ENCODE results near the gene OR5AU1. TPM values are rescaled to one million over a fixed set of nuclear protein-coding genes. Genes with fewer than 3 reads are reported as not detected.

The OR5AU1 gene
- total and polyA plus RNA-seq, 5 donors from 2014 or later: not detected

GRCh38 chr14:21145437-21145836 is 10.4 kb downstream of the OR5AU1 start:
- Histone ChIP-seq H3K36me3 (ENCODE audit: control insufficient read depth, insufficient read depth, low read length) (no peaks in the 10 kb centered on the region), H3K27ac (ENCODE audit: insufficient read depth, low read length, poor library complexity, severe bottlenecking) (no peak overlapping the region), H3K4me3 (ENCODE audit: low read depth, low read length) (no peak overlapping the region), H3K4me1 (ENCODE audit: control insufficient read depth, insufficient read depth, low read length, poor library complexity, severe bottlenecking) (no peaks in the 10 kb centered on the region), H3K27me3 (ENCODE audit: control insufficient read depth, insufficient read depth, low read length) (peaks cover 6% of the 10 kb centered on the region), H3K9me3 (ENCODE audit: control insufficient read depth in 2 of 2, low read length in 2 of 2) (peaks cover 13 to 15% of the 10 kb centered on the region in 2 experiments)
- DNase-seq (no peak), ATAC-seq (ENCODE audit: low read depth in 2 of 2) (no peak)
- H3K9me3 Mint-ChIP-seq: peaks cover 0 to 22% (median 4%) of the 10 kb centered on the region in 7 donors
- no peaks in the 10 kb centered on the region for H3K36me3 Mint-ChIP-seq
- no peaks in the 10 kb centered on the region for H3K4me1 Mint-ChIP-seq
- H3K27ac Mint-ChIP-seq: no peak overlapping the region
- H3K27me3 Mint-ChIP-seq: peaks cover 32% of the 10 kb centered on the region
- H3K4me3 Mint-ChIP-seq: no peak overlapping the region

- H3K9me3 ChIP-seq (ENCODE audit: control insufficient read depth in 2 of 2, low read length in 2 of 2): peaks cover 13 to 15% of the 10 kb centered on the region in 2 experiments
- ATAC-seq (ENCODE audit: low read depth in 2 of 2): no peak
These were observed 13.5 kb downstream of the OR5AU1 start for GRCh38 chr14:21142357-21142756.

GRCh38 chr14:21136024-21136423 is 19.8 kb downstream of the OR5AU1 start:
- Histone ChIP-seq H3K36me3 (ENCODE audit: control insufficient read depth, insufficient read depth, low read length) (no peaks in the 10 kb centered on the region), H3K9me3 (ENCODE audit: control insufficient read depth in 2 of 2, low read length in 2 of 2) (no peaks in the 10 kb centered on the region), H3K27ac (ENCODE audit: insufficient read depth, low read length, poor library complexity, severe bottlenecking) (no peak overlapping the region), H3K4me3 (ENCODE audit: low read depth, low read length) (no peak overlapping the region), H3K27me3 (ENCODE audit: control insufficient read depth, insufficient read depth, low read length) (no peaks in the 10 kb centered on the region), H3K4me1 (ENCODE audit: control insufficient read depth, insufficient read depth, low read length, poor library complexity, severe bottlenecking) (no peaks in the 10 kb centered on the region)
- no peaks in the 10 kb centered on the region for H3K9me3 Mint-ChIP-seq
- peak in 2 of 3 donors; percentile 12 to 15 for DNase-seq
- ATAC-seq (ENCODE audit: low read depth in 2 of 2): no peak
- no peaks in the 10 kb centered on the region for H3K36me3 Mint-ChIP-seq
- H3K27ac Mint-ChIP-seq: no peak overlapping the region
- H3K4me1 Mint-ChIP-seq: peaks cover 0 to 1% (median 0%) of the 10 kb centered on the region in 4 donors
- H3K4me3 Mint-ChIP-seq: no peak overlapping the region
- H3K27me3 Mint-ChIP-seq: peaks cover 13% of the 10 kb centered on the region

More at GRCh38 chr14:21142357-21142756, 13.5 kb downstream of the OR5AU1 start:
- Mint-ChIP-seq H3K4me1 (no peaks in the 10 kb centered on the region), H3K27ac (no peak overlapping the region), H3K27me3 (peaks cover 24% of the 10 kb centered on the region), H3K36me3 (no peaks in the 10 kb centered on the region), H3K9me3 (peaks cover 0 to 22% (median 4%) of the 10 kb centered on the region in 7 donors), H3K4me3 (no peak overlapping the region)
- peaks cover 5% of the 10 kb centered on the region for H3K27me3 ChIP-seq (ENCODE audit: control insufficient read depth, insufficient read depth, low read length)
- H3K4me3 ChIP-seq (ENCODE audit: low read depth, low read length): no peak overlapping the region
- H3K36me3 ChIP-seq (ENCODE audit: control insufficient read depth, insufficient read depth, low read length): no peaks in the 10 kb centered on the region
- no peak overlapping the region for H3K27ac ChIP-seq (ENCODE audit: insufficient read depth, low read length, poor library complexity, severe bottlenecking)
- H3K4me1 ChIP-seq (ENCODE audit: control insufficient read depth, insufficient read depth, low read length, poor library complexity, severe bottlenecking): no peaks in the 10 kb centered on the region
- DNase-seq: no peak

- Histone ChIP-seq H3K9me3 (ENCODE audit: control insufficient read depth in 2 of 2, low read length in 2 of 2) (no peaks in the 10 kb centered on the region), H3K4me1 (ENCODE audit: control insufficient read depth, insufficient read depth, low read length, poor library complexity, severe bottlenecking) (no peaks in the 10 kb centered on the region), H3K27ac (ENCODE audit: insufficient read depth, low read length, poor library complexity, severe bottlenecking) (no peak overlapping the region), H3K36me3 (ENCODE audit: control insufficient read depth, insufficient read depth, low read length) (no peaks in the 10 kb centered on the region), H3K4me3 (ENCODE audit: low read depth, low read length) (no peak overlapping the region), H3K27me3 (ENCODE audit: control insufficient read depth, insufficient read depth, low read length) (no peaks in the 10 kb centered on the region)
- Mint-ChIP-seq H3K27me3 (peaks cover 14% of the 10 kb centered on the region), H3K4me3 (no peak overlapping the region), H3K36me3 (no peaks in the 10 kb centered on the region), H3K27ac (no peak overlapping the region), H3K4me1 (peaks cover 0 to 1% (median 0%) of the 10 kb centered on the region in 4 donors), H3K9me3 (no peaks in the 10 kb centered on the region)
- DNase-seq (no peak), ATAC-seq (ENCODE audit: low read depth in 2 of 2) (no peak)
These were observed 22.0 kb downstream of the OR5AU1 start for GRCh38 chr14:21133901-21134300.

GRCh38 chr14:21123429-21123828 is 32.4 kb downstream of the OR5AU1 start:
- Histone ChIP-seq H3K4me1 (ENCODE audit: control insufficient read depth, insufficient read depth, low read length, poor library complexity, severe bottlenecking) (no peaks in the 10 kb centered on the region), H3K27me3 (ENCODE audit: control insufficient read depth, insufficient read depth, low read length) (peaks cover 23% of the 10 kb centered on the region), H3K9me3 (ENCODE audit: control insufficient read depth in 2 of 2, low read length in 2 of 2) (peaks cover 0 to 6% of the 10 kb centered on the region in 2 experiments), H3K27ac (ENCODE audit: insufficient read depth, low read length, poor library complexity, severe bottlenecking) (no peak overlapping the region), H3K4me3 (ENCODE audit: low read depth, low read length) (no peak overlapping the region), H3K36me3 (ENCODE audit: control insufficient read depth, insufficient read depth, low read length) (no peaks in the 10 kb centered on the region)
- no peak for ATAC-seq (ENCODE audit: low read depth in 2 of 2)
- peaks cover 0 to 5% (median 0%) of the 10 kb centered on the region in 7 donors for H3K9me3 Mint-ChIP-seq
- H3K27ac Mint-ChIP-seq: no peak overlapping the region
- peaks cover 60% of the 10 kb centered on the region for H3K27me3 Mint-ChIP-seq
- H3K4me3 Mint-ChIP-seq: no peak overlapping the region
- no peaks in the 10 kb centered on the region for H3K36me3 Mint-ChIP-seq
- H3K4me1 Mint-ChIP-seq: peaks cover 0 to 4% (median 0%) of the 10 kb centered on the region in 4 donors
- no peak for DNase-seq

GRCh38 chr14:21121122-21121521 is 34.7 kb downstream of the OR5AU1 start:
- Mint-ChIP-seq H3K36me3 (no peaks in the 10 kb centered on the region), H3K9me3 (peaks cover 0 to 5% (median 0%) of the 10 kb centered on the region in 7 donors), H3K4me1 (peaks cover 0 to 4% (median 0%) of the 10 kb centered on the region in 4 donors), H3K27ac (no peak overlapping the region), H3K27me3 (peaks cover 37% of the 10 kb centered on the region), H3K4me3 (no peak overlapping the region)
- Histone ChIP-seq H3K27me3 (ENCODE audit: control insufficient read depth, insufficient read depth, low read length) (peaks cover 9% of the 10 kb centered on the region), H3K9me3 (ENCODE audit: control insufficient read depth in 2 of 2, low read length in 2 of 2) (peaks cover 0 to 6% of the 10 kb centered on the region in 2 experiments), H3K4me1 (ENCODE audit: control insufficient read depth, insufficient read depth, low read length, poor library complexity, severe bottlenecking) (no peaks in the 10 kb centered on the region), H3K36me3 (ENCODE audit: control insufficient read depth, insufficient read depth, low read length) (no peaks in the 10 kb centered on the region), H3K27ac (ENCODE audit: insufficient read depth, low read length, poor library complexity, severe bottlenecking) (no peak overlapping the region), H3K4me3 (ENCODE audit: low read depth, low read length) (no peak overlapping the region)
- DNase-seq: no peak
- no peak for ATAC-seq (ENCODE audit: low read depth in 2 of 2)

- Mint-ChIP-seq H3K4me1 (peaks cover 0 to 4% (median 0%) of the 10 kb centered on the region in 4 donors), H3K9me3 (peaks cover 0 to 5% (median 0%) of the 10 kb centered on the region in 7 donors), H3K27me3 (peaks cover 36% of the 10 kb centered on the region), H3K36me3 (no peaks in the 10 kb centered on the region), H3K27ac (no peak overlapping the region), H3K4me3 (no peak overlapping the region)
- DNase-seq (no peak), ATAC-seq (ENCODE audit: low read depth in 2 of 2) (no peak)
- H3K9me3 ChIP-seq (ENCODE audit: control insufficient read depth in 2 of 2, low read length in 2 of 2): peaks cover 0 to 6% of the 10 kb centered on the region in 2 experiments
- no peaks in the 10 kb centered on the region for H3K36me3 ChIP-seq (ENCODE audit: control insufficient read depth, insufficient read depth, low read length)
- no peak overlapping the region for H3K4me3 ChIP-seq (ENCODE audit: low read depth, low read length)
- no peak overlapping the region for H3K27ac ChIP-seq (ENCODE audit: insufficient read depth, low read length, poor library complexity, severe bottlenecking)
- H3K27me3 ChIP-seq (ENCODE audit: control insufficient read depth, insufficient read depth, low read length): peaks cover 9% of the 10 kb centered on the region
- H3K4me1 ChIP-seq (ENCODE audit: control insufficient read depth, insufficient read depth, low read length, poor library complexity, severe bottlenecking): no peaks in the 10 kb centered on the region
These were observed 35.2 kb downstream of the OR5AU1 start for GRCh38 chr14:21120686-21121085.

- H3K27ac Mint-ChIP-seq: no peak overlapping the region
- H3K4me1 Mint-ChIP-seq: peaks cover 0 to 4% (median 0%) of the 10 kb centered on the region in 4 donors
These were observed 36.9 kb downstream of the OR5AU1 start for GRCh38 chr14:21118933-21119332.

More at GRCh38 chr14:21118933-21119332, 36.9 kb downstream of the OR5AU1 start:
- no peak overlapping the region for H3K27ac ChIP-seq (ENCODE audit: insufficient read depth, low read length, poor library complexity, severe bottlenecking)
- Mint-ChIP-seq H3K27me3 (peaks cover 23% of the 10 kb centered on the region), H3K9me3 (no peaks in the 10 kb centered on the region), H3K4me3 (no peak overlapping the region), H3K36me3 (no peaks in the 10 kb centered on the region)
- H3K27me3 ChIP-seq (ENCODE audit: control insufficient read depth, insufficient read depth, low read length): peaks cover 4% of the 10 kb centered on the region
- H3K4me3 ChIP-seq (ENCODE audit: low read depth, low read length): no peak overlapping the region
- no peak for DNase-seq
- no peaks in the 10 kb centered on the region for H3K36me3 ChIP-seq (ENCODE audit: control insufficient read depth, insufficient read depth, low read length)
- ATAC-seq (ENCODE audit: low read depth in 2 of 2): no peak
- no peaks in the 10 kb centered on the region for H3K4me1 ChIP-seq (ENCODE audit: control insufficient read depth, insufficient read depth, low read length, poor library complexity, severe bottlenecking)
- H3K9me3 ChIP-seq (ENCODE audit: control insufficient read depth in 2 of 2, low read length in 2 of 2): no peaks in the 10 kb centered on the region

All from CD4-positive, CD25-positive, alpha-beta regulatory T cell (primary cell).